Trophoblast cell (in vitro differentiated cells and primary cell): ENCODE results near the gene GPR137B.

ENCODE experiments used
- DNase-seq, 2 donors: peaks; one replicate each; pipeline ENCODE4 v3.0.0-alpha.2; 2016
- H2AFZ ChIP-seq: 2 replicates; pipeline ENCODE4 v1.6.1; 2013; ENCODE audit warnings: low read length, moderate library complexity, mild to moderate bottlenecking; ENCODE audit not compliant: insufficient read depth, poor library complexity
- H2AK5ac ChIP-seq: 2 replicates; pipeline ENCODE4 v1.6.1; 2013; ENCODE audit warnings: mild to moderate bottlenecking, low read length
- H2BK120ac ChIP-seq: 2 replicates; pipeline ENCODE4 v1.6.1; 2013; ENCODE audit warnings: low read length, mild to moderate bottlenecking, moderate library complexity; ENCODE audit not compliant: insufficient read depth, poor library complexity
- H2BK12ac ChIP-seq: 2 replicates; pipeline ENCODE4 v1.6.1; 2013; ENCODE audit warnings: mild to moderate bottlenecking, low read length, moderate library complexity
- H2BK5ac ChIP-seq: 2 replicates; pipeline ENCODE4 v1.6.1; 2013; ENCODE audit warnings: low read length, low read depth, moderate library complexity, mild to moderate bottlenecking; ENCODE audit not compliant: poor library complexity
- H3K14ac ChIP-seq: 2 replicates; pipeline ENCODE4 v1.6.1; 2013; ENCODE audit warnings: mild to moderate bottlenecking, low read length
- H3K18ac ChIP-seq: 2 replicates; pipeline ENCODE4 v1.6.1; 2013; ENCODE audit warnings: mild to moderate bottlenecking, low read length
- H3K23ac ChIP-seq: 2 replicates; pipeline ENCODE4 v1.6.1; 2013; ENCODE audit warnings: low read length
- H3K27ac ChIP-seq: 2 replicates; pipeline ENCODE4 v1.5.1; 2013; ENCODE audit warnings: low read depth, mild to moderate bottlenecking, inconsistent platforms, low read length, moderate library complexity
- H3K27me3 ChIP-seq: 2 replicates; pipeline ENCODE4 v1.6.1; 2013; ENCODE audit warnings: inconsistent platforms, mild to moderate bottlenecking, low read length, moderate library complexity; ENCODE audit not compliant: insufficient read depth
- H3K36me3 ChIP-seq, 2 experiments: 1 replicate in 1 of 2; 2 replicates in 1 of 2; pipeline ENCODE4 v1.6.1; 2013; ENCODE audit warnings: low read length in 2 of 2, mild to moderate bottlenecking in 2 of 2, moderate library complexity in 1 of 2; ENCODE audit not compliant: insufficient read depth in 2 of 2, control insufficient read depth in 1 of 2
- H3K4ac ChIP-seq: 2 replicates; pipeline ENCODE4 v1.6.1; 2013; ENCODE audit warnings: low read depth, mild to moderate bottlenecking, low read length, moderate library complexity
- H3K4me1 ChIP-seq, 2 experiments: 1 replicate in 1 of 2; 2 replicates in 1 of 2; pipeline ENCODE4 v1.6.1; 2013; ENCODE audit warnings: low read length in 2 of 2, mild to moderate bottlenecking in 2 of 2, moderate library complexity in 1 of 2; ENCODE audit not compliant: insufficient read depth in 2 of 2, control insufficient read depth in 1 of 2
- H3K4me2 ChIP-seq: 2 replicates; pipeline ENCODE4 v1.6.1; 2013; ENCODE audit warnings: inconsistent platforms, mild to moderate bottlenecking, low read length, moderate library complexity
- H3K4me3 ChIP-seq: 2 replicates; pipeline ENCODE4 v1.5.1; 2013; ENCODE audit warnings: mild to moderate bottlenecking, low read depth, low read length, inconsistent platforms
- H3K79me1 ChIP-seq: one replicate; pipeline ENCODE4 v1.6.1; 2013; ENCODE audit warnings: low read length
- H3K79me2 ChIP-seq: 2 replicates; pipeline ENCODE4 v1.6.1; 2013; ENCODE audit warnings: low read length, mild to moderate bottlenecking; ENCODE audit not compliant: control insufficient read depth, insufficient read depth, poor library complexity
- H3K9ac ChIP-seq: 2 replicates; pipeline ENCODE4 v1.6.1; 2013; ENCODE audit warnings: mild to moderate bottlenecking, low read length
- H3K9me3 ChIP-seq: 2 replicates; pipeline ENCODE4 v1.6.1; 2013; ENCODE audit warnings: low read depth, mild to moderate bottlenecking, control low read depth, inconsistent platforms, low read length; ENCODE audit not compliant: insufficient read depth
- H4K12ac ChIP-seq: 2 replicates; pipeline ENCODE4 v1.6.1; 2013; ENCODE audit warnings: low read depth, mild to moderate bottlenecking, low read length, moderate library complexity
- H4K8ac ChIP-seq: 2 replicates; pipeline ENCODE4 v1.6.1; 2013; ENCODE audit warnings: low read depth, mild to moderate bottlenecking, low read length, moderate library complexity
- H4K91ac ChIP-seq: one replicate; pipeline ENCODE4 v1.6.1; 2013; ENCODE audit warnings: low read depth, mild to moderate bottlenecking, low read length, moderate library complexity
- WGBS: extraction: QIAGEN DNeasy Blood & Tissue Kit; methylation state at CpG from one replicate; pipeline ENCODE4 v1.1.7; 2013; ENCODE audit warnings: missing lambda C conversion rate; ENCODE audit not compliant: insufficient read length, insufficient coverage; ENCODE audit errors: extremely low coverage; 5-methylcytosine and 5-hydroxymethylcytosine counted together

Gene GPR137B

DNA sequence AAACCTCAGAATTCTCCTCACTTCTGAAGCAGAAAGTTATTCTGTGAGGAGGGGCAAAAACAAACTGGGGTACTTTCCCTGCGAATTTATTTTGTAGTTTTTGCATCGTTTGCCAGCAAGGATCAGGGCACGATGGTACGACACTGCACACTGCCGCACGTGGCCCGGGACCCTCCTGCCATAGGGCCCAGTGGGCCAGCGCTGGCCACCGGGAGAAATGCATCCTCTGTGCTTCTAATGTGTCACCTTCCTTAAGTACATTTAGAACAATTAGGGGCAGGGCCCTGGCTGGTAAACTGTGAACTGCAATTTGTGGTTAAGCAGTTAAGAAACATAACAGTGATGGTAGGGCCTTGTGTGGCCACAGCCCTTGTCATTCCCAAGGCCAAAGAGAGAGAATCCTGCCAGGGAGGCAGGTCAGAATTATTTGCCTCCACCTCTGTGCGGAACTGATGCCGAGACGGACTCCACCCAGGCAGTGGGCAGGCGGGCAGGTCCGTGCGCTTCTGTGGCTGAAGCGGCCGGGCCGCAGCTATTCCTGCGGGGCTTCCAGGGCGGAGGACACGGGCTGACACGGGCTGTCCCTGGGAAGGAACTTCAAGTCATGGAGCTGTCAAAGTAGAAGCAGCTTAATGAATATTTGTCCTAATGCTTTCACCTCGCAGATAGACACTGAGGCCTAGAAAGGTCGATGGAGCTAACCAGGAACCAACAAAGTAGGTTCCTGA, 12.5 kb downstream of the GPR137B start:
- H3K4me2 ChIP-seq, result no peak overlapping the region
- peaks cover 8% of the 10 kb centered on the region for H3K9me3 ChIP-seq
- no peaks in the 10 kb centered on the region for H3K79me2 ChIP-seq
- no peaks in the 10 kb centered on the region for H3K27me3 ChIP-seq
- H2BK5ac ChIP-seq, result no peak overlapping the region
- no peak overlapping the region for H3K4ac ChIP-seq
- H2AK5ac ChIP-seq, result no peak overlapping the region
- no peak overlapping the region for H2AFZ ChIP-seq
- H3K4me3 ChIP-seq, result no peak overlapping the region
- no CpG with 5 or more reads among the region's 24 CpGs for WGBS
- H4K12ac ChIP-seq, result no peak overlapping the region
- H3K4me1 ChIP-seq, result peaks cover 6 to 12% of the 10 kb centered on the region in 2 experiments
- H3K79me1 ChIP-seq, result no peaks in the 10 kb centered on the region
- H3K36me3 ChIP-seq, result no peaks in the 10 kb centered on the region
- H3K18ac ChIP-seq, result no peak overlapping the region
- no peak overlapping the region for H3K14ac ChIP-seq
- H2BK12ac ChIP-seq, result no peak overlapping the region
- H3K27ac ChIP-seq, result no peak overlapping the region
- no peak overlapping the region for H3K23ac ChIP-seq
- no peak overlapping the region for H4K91ac ChIP-seq
- H3K9ac ChIP-seq, result no peak overlapping the region
- no peak overlapping the region for H4K8ac ChIP-seq
- no peak for DNase-seq
- H2BK120ac ChIP-seq, result no peak overlapping the region

DNA sequence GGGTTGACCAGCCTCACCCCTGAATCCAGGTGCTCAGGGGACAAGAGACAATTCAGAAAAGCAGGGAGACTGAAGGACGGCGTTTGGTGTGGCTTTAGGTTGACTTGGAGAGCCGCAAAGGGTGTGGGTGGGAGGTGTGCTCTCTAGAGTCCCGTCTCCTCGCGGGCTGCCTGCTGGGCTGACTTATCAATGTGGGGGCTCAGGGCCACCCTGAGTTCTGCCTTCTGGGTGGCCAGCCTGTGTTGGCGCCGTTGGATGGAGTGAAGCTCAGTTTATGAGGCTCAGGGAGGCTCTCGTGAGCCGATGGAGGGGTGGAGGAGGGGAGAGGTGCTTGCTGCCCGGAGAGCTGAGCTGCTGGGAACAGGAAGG, 13.0 kb downstream of the GPR137B start:
- Histone ChIP-seq H2AFZ (no peak overlapping the region), H2BK5ac (no peak overlapping the region), H2BK120ac (no peak overlapping the region), H3K79me2 (no peaks in the 10 kb centered on the region), H3K27me3 (no peaks in the 10 kb centered on the region), H4K8ac (no peak overlapping the region), H3K4ac (no peak overlapping the region), H3K4me3 (no peak overlapping the region), H3K4me1 (peaks cover 5 to 6% of the 10 kb centered on the region in 2 experiments), H3K9ac (no peak overlapping the region), H3K27ac (no peak overlapping the region), H3K36me3 (no peaks in the 10 kb centered on the region), H3K4me2 (no peak overlapping the region), H2AK5ac (no peak overlapping the region), H2BK12ac (no peak overlapping the region), H4K91ac (no peak overlapping the region), H3K79me1 (no peaks in the 10 kb centered on the region), H3K9me3 (peaks cover 2% of the 10 kb centered on the region), H3K18ac (no peak overlapping the region), H3K14ac (no peak overlapping the region), H3K23ac (no peak overlapping the region), H4K12ac (no peak overlapping the region)
- WGBS, result no CpG with 5 or more reads among the region's 11 CpGs
- no peak for DNase-seq

DNA sequence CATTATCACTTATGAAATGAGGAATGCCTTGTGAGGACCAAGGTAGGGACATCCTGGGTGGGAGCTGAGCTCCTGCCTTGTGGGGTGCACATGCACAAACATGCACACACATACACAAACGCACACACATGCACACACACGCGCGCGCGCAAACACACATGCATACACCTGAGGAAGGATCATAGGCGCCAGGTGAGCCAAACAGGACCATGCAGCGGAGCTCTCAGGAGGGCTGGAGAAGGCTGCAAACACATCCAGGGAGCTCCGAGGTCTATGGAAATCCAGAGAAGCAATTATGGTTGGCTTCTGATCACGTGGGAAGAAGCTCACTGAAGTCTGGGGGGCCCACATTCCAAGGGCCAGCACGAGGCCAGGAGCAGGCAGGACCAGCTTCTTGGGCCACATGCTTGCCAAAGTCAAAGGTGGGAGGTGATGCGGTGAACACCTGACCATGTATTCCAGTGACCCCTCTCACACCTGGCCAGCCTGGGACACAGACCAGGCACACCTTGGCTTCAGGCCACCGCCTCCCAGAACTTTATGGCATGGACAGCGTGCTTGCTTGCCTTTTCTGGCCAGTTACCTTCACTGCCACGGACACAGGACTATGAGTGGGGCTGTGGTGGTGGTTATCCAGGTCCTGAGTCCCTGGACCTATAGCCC, 13.6 kb downstream of the GPR137B start:
- Histone ChIP-seq H2BK120ac (no peak overlapping the region), H4K8ac (no peak overlapping the region)

DNA sequence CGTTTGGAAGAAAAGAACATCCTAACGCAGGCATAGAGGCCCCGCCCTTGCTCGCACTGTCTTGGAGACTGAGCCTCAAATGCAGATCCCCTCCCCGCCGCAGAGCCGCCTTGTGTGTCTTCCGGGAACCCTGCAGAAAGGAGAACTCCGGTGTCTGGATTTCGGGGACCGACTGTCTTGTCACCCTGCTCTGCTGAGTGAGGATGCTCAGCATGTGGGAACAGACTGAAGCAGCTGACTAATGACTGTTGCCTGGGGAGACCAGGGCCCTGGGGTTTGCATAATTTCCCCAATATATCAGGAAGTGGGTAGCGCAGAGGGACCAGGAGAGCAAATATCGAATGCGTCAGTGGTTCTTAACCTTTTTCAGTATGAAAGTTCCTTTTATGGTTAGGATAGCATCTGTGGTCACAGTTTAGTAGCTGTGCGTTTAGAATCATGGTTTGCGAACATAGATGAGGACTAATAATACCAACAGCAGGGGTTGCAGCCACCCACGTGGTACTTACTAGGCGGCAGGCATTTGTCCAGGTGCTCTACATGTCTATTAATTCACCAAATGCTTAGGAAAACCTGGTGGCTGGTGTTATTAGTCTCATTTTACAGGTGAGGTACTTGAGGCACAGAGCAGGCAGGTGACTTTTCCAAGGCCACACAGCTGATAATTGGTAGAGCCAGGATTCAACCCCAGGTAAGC, 14.3 kb downstream of the GPR137B start:
- no peak overlapping the region for H4K12ac ChIP-seq
- H2AK5ac ChIP-seq, result no peak overlapping the region
- H3K4ac ChIP-seq, result no peak overlapping the region
- H3K79me2 ChIP-seq, result no peaks in the 10 kb centered on the region
- peak; percentile 25 to 29 for DNase-seq
- no peak overlapping the region for H2BK120ac ChIP-seq
- peaks cover 7% of the 10 kb centered on the region for H3K9me3 ChIP-seq
- no peak overlapping the region for H2BK5ac ChIP-seq
- no peaks in the 10 kb centered on the region for H3K79me1 ChIP-seq
- H4K8ac ChIP-seq, result no peak overlapping the region
- no peak overlapping the region for H3K27ac ChIP-seq
- no peaks in the 10 kb centered on the region for H3K27me3 ChIP-seq
- peaks cover 0 to 2% of the 10 kb centered on the region in 2 experiments for H3K36me3 ChIP-seq
- no peak overlapping the region for H3K9ac ChIP-seq
- no peak overlapping the region for H3K23ac ChIP-seq
- no peaks in the 10 kb centered on the region for H3K4me1 ChIP-seq
- H2BK12ac ChIP-seq, result no peak overlapping the region
- no CpG with 5 or more reads among the region's 18 CpGs for WGBS
- H3K18ac ChIP-seq, result no peak overlapping the region
- no peak overlapping the region for H2AFZ ChIP-seq
- no peak overlapping the region for H3K4me3 ChIP-seq
- no peak overlapping the region for H4K91ac ChIP-seq
- H3K4me2 ChIP-seq, result no peak overlapping the region
- no peak overlapping the region for H3K14ac ChIP-seq

More for the DNA sequence above, 13.6 kb downstream of the GPR137B start:
- H3K4me3 ChIP-seq, result no peak overlapping the region
- H4K12ac ChIP-seq, result no peak overlapping the region
- no peak overlapping the region for H2AK5ac ChIP-seq
- H3K4ac ChIP-seq, result no peak overlapping the region
- no peak overlapping the region for H3K4me2 ChIP-seq
- no peak for DNase-seq
- peaks cover 0 to under 1% of the 10 kb centered on the region in 2 experiments for H3K4me1 ChIP-seq
- no peak overlapping the region for H3K9ac ChIP-seq
- no peaks in the 10 kb centered on the region for H3K36me3 ChIP-seq
- no peak overlapping the region for H4K91ac ChIP-seq
- no peak overlapping the region for H2AFZ ChIP-seq
- no peak overlapping the region for H3K27ac ChIP-seq
- no peak overlapping the region for H3K14ac ChIP-seq
- WGBS, result no CpG with 5 or more reads among the region's 15 CpGs
- H2BK12ac ChIP-seq, result no peak overlapping the region
- H3K9me3 ChIP-seq, result peaks cover 3% of the 10 kb centered on the region
- H3K27me3 ChIP-seq, result no peaks in the 10 kb centered on the region
- no peaks in the 10 kb centered on the region for H3K79me2 ChIP-seq
- no peaks in the 10 kb centered on the region for H3K79me1 ChIP-seq
- no peak overlapping the region for H3K23ac ChIP-seq
- H2BK5ac ChIP-seq, result no peak overlapping the region
- H3K18ac ChIP-seq, result no peak overlapping the region
